HEK293T (cell line): ENCODE results near the gene RAB11FIP3.

Source experiments
- CTCF ChIA-PET: fragments of 350-600 bp; formaldehyde crosslinking; extraction: SDS; loops from one replicate; lab custom pipeline; 2021; ENCODE audit warnings: antibody characterized with exemption, inconsistent platforms; lab: Yijun Ruan, JAX
- POLR2A ChIA-PET: fragments of 350-600 bp; formaldehyde crosslinking; extraction: SDS; loops from one replicate; lab custom pipeline; 2020; ENCODE audit warnings: antibody characterized with exemption, inconsistent platforms; lab: Yijun Ruan, JAX
- DNase-seq: peaks from one replicate; pipeline ENCODE4 v3.0.0; 2012; ENCODE audit warnings: mixed read lengths; ENCODE audit errors: extremely low spot score
- ARNT ChIP-seq: fragments of 450-650 bp; IDR thresholded peaks from 2 replicates; pipeline ENCODE4 v1.6.1; 2017; ENCODE audit warnings: mild to moderate bottlenecking
- BHLHE40 ChIP-seq: fragments of 450-650 bp; IDR thresholded peaks from 2 replicates; pipeline ENCODE4 v1.6.1; 2016; ENCODE audit warnings: mild to moderate bottlenecking, moderate library complexity, borderline replicate concordance
- CTBP1 ChIP-seq: fragments of 450-650 bp; IDR thresholded peaks from 2 replicates; pipeline ENCODE4 v1.6.1; 2016; ENCODE audit warnings: borderline replicate concordance
- ELF4 ChIP-seq: fragments of 450-650 bp; IDR thresholded peaks from 2 replicates; pipeline ENCODE4 v1.6.1; 2017; ENCODE audit warnings: antibody characterized with exemption
- FOXA1 ChIP-seq: fragments of 450-650 bp; IDR thresholded peaks from 2 replicates; pipeline ENCODE4 v1.6.1; 2016; ENCODE audit warnings: mild to moderate bottlenecking
- FOXK2 ChIP-seq: fragments of 450-650 bp; IDR thresholded peaks from 2 replicates; pipeline ENCODE4 v1.6.1; 2016; ENCODE audit warnings: mild to moderate bottlenecking
- FOXM1 ChIP-seq: fragments of 450-650 bp; IDR thresholded peaks from 2 replicates; pipeline ENCODE4 v1.6.1; 2017; ENCODE audit warnings: mild to moderate bottlenecking, borderline replicate concordance
- HDGF ChIP-seq: fragments of 450-650 bp; IDR thresholded peaks from 2 replicates; pipeline ENCODE4 v1.6.1; 2017; ENCODE audit warnings: antibody characterized with exemption, borderline replicate concordance
- L3MBTL2 ChIP-seq: fragments of 450-650 bp; conservative IDR thresholded peaks from 2 replicates; pipeline ENCODE4 v1.6.1; 2016; ENCODE audit warnings: mild to moderate bottlenecking
- LEF1 ChIP-seq: fragments of 450-650 bp; IDR thresholded peaks from 2 replicates; pipeline ENCODE4 v1.6.1; 2017; ENCODE audit warnings: mild to moderate bottlenecking, borderline replicate concordance
- NFRKB ChIP-seq: fragments of 450-650 bp; IDR thresholded peaks from 2 replicates; pipeline ENCODE4 v1.6.1; 2016; ENCODE audit warnings: mild to moderate bottlenecking, moderate library complexity
- SP1 ChIP-seq: fragments of 450-650 bp; IDR thresholded peaks from 2 replicates; pipeline ENCODE4 v1.6.1; 2017
- SUZ12 ChIP-seq: fragments of 450-650 bp; IDR thresholded peaks from 2 replicates; pipeline ENCODE4 v1.6.1; 2016; ENCODE audit warnings: mild to moderate bottlenecking
- TARDBP ChIP-seq: fragments of 450-650 bp; IDR thresholded peaks from 2 replicates; pipeline ENCODE4 v1.6.1; 2016
- ZNF384 ChIP-seq: fragments of 450-650 bp; IDR thresholded peaks from 2 replicates; pipeline ENCODE4 v1.6.1; 2016
- TF ChIP-seq, protein P1 (sequence below): fragments of 450-650 bp; IDR thresholded peaks from 2 replicates; pipeline ENCODE4 v1.6.1; 2016

Gene RAB11FIP3

DNA sequence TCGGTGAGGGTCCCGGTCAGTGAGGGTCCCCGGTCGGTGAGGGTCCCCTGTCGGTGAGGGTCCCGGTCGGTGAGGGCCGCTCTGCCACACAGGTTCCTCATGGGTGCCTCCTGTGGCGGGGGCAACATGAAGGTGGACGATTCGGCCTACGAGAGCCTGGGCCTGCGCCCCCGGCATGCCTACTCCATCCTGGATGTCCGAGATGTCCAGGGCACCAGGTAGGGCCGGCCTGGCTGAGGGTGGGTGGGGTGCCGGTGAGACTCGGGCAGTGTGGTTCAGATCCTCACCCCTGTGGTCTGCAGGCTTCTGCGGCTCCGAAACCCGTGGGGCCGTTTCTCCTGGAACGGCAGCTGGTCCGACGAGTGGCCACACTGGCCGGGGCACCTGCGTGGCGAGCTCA lies 125.8 kb downstream of the RAB11FIP3 start:
- no peak for TF ChIP-seq CTBP1
- TF ChIP-seq LEF1, result no peak
- TF ChIP-seq ARNT, result no peak
- TF ChIP-seq, protein P1, sequence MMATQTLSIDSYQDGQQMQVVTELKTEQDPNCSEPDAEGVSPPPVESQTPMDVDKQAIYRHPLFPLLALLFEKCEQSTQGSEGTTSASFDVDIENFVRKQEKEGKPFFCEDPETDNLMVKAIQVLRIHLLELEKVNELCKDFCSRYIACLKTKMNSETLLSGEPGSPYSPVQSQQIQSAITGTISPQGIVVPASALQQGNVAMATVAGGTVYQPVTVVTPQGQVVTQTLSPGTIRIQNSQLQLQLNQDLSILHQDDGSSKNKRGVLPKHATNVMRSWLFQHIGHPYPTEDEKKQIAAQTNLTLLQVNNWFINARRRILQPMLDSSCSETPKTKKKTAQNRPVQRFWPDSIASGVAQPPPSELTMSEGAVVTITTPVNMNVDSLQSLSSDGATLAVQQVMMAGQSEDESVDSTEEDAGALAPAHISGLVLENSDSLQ, result no peak
- no peak for TF ChIP-seq ZNF384
- TF ChIP-seq SUZ12, result no peak
- no peak for TF ChIP-seq HDGF
- TF ChIP-seq BHLHE40, result no peak
- TF ChIP-seq TARDBP, result no peak
- CTCF ChIA-PET, result no interaction called here
- POLR2A ChIA-PET, result no interaction called here
- no peak for DNase-seq

DNA sequence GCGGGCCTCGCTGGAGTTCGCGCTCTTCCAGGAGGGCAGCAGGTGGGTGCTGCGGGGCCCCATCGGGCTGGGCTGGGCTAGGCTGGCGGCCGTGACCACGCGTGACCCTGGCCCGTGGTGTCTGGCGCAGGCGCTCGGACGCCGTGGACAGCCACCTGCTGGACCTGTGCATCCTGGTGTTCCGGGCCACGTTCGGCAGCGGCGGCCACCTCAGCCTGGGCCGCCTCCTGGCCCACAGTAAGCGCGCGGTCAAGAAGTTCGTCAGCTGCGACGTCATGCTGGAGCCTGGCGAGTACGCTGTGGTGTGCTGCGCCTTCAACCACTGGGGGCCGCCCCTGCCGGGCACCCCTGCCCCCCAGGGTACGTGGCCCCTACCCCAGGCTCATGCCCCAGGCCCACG lies 126.7 kb downstream of the RAB11FIP3 start:
- DNase-seq, result no peak
- ChIA-PET CTCF (no interaction called here), POLR2A (no interaction called here)
- no peak for TF ChIP-seq FOXA1
- TF ChIP-seq LEF1, result no peak
- TF ChIP-seq, protein P1, result no peak
- TF ChIP-seq ZNF384, result no peak
- TF ChIP-seq ELF4, result no peak
- no peak for TF ChIP-seq ARNT
- no peak for TF ChIP-seq BHLHE40
- TF ChIP-seq L3MBTL2, result no peak
- no peak for TF ChIP-seq SP1
- no peak for TF ChIP-seq NFRKB
- TF ChIP-seq FOXK2, result no peak
- TF ChIP-seq SUZ12, result no peak
- no peak for TF ChIP-seq HDGF
- TF ChIP-seq CTBP1, result no peak
- TF ChIP-seq TARDBP, result no peak
- no peak for TF ChIP-seq FOXM1

DNA sequence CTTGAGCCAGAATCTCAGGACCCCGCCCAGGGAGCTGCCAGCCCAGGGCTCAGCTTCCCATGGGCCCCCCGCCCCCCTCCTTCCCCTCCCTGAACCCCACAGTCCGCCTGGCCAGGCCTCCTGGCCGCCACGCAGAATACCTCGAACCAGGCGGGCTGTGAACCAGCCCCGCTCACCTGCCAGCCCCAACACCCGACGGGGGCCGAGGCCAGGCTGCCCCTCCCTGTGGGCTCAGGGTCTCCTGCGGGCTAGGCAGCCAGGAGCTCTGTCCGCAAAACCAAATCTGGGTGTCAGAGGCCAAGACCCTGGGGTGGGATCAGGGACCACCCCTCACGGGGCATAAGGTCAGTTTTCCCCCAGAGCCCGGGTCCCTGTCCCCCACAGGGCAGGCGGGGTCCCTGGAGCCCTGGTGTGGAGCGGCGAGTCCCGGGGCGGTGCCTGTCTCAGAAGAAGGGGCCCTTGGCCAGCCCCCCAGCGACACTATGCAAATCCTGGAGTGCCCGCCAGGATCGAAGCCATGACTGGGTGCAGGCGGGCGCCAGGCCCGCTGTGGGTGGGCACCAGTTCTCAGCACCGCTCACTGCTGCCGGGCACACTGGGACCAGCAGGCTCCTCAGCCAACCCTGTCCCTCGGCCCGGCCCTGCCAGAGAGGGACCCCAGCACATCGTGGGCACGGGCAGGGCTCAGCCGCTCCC lies 128.3 kb downstream of the RAB11FIP3 start:
- CTCF ChIA-PET, result no interaction called here
- POLR2A ChIA-PET, result interaction anchor here (1.0 kb wide), 1 partner anchor 27 kb away, joined by 3 read pairs; no protein-coding TSS in a partner anchor
- no peak for DNase-seq
- TF ChIP-seq SP1, result no peak
- no peak for TF ChIP-seq HDGF

DNA sequence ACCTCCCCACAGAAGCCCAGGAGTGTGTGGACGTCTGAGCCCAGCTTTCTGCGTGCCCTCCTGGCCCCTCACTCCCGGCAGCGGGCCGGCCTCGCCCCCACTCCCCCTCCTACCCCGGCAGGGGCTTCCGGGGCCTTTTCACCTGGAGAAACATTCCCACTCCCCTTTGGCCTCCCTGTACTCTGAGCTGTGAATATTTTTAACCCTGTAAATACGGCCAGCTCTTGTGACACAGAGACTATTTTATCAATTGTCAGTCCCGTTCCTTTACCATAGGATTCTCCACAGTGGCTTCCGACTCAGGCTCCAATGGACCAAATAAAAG lies 128.8 kb downstream of the RAB11FIP3 start:
- ChIA-PET CTCF (no interaction called here), POLR2A (interaction anchor here (1.0 kb wide), 1 partner anchor 28 kb away, joined by 3 read pairs; no protein-coding TSS in a partner anchor)
- TF ChIP-seq CTBP1 (no peak), L3MBTL2 (no peak), FOXK2 (no peak), ELF4 (no peak), ZNF384 (no peak), HDGF (no peak)
- TF ChIP-seq, protein P1, result no peak

DNA sequence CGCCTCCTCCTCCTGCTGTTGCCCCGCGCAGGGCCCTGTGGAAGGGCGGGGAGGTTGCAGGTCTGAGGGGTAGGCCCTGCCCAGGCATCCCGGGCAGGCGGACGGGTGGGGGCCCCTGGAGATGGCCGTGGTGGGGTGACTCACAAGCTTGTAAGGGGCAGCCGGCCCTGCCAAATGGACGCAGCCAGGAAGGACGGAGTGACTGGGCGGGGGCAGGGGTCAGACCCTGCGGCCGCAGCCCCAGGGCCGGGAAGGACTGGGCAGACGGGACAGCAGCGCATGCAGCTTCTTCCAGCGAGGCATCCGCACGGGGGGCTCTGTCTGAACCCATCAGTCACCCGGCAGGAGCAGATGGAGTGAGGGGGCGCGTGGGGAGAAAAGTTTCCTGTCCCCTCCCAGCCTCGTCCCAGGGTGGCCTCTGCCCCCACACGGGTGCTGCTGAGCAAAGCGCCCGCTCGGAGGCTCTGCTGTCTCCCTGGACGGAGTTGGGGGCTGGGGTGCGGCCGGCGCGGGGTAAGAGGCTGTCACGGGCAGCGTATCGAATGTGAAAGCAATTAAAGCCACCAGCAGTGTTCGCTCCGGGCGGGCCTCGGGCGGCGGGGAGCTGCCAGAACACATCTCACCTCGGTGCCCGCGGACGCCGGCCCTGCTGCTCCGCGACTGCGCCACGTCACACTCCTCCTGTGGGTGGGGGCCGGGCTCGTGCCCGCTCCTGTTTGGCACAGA lies 129.4 kb downstream of the RAB11FIP3 start:
- ChIA-PET CTCF (no interaction called here), POLR2A (interaction anchor here (1.0 kb wide), 1 partner anchor 28 kb away, joined by 3 read pairs; no protein-coding TSS in a partner anchor)
- TF ChIP-seq SUZ12, result no peak
- TF ChIP-seq SP1, result no peak
- TF ChIP-seq ARNT, result no peak
- no peak for TF ChIP-seq FOXM1
- no peak for TF ChIP-seq HDGF
- TF ChIP-seq ELF4, result no peak
- TF ChIP-seq LEF1, result no peak
- TF ChIP-seq, protein P1, result no peak
- no peak for TF ChIP-seq FOXK2
- TF ChIP-seq BHLHE40, result no peak
- no peak for TF ChIP-seq CTBP1
- no peak for TF ChIP-seq NFRKB
- no peak for TF ChIP-seq TARDBP
- no peak for TF ChIP-seq ZNF384
- no peak for DNase-seq

More for the DNA sequence above, 128.8 kb downstream of the RAB11FIP3 start:
- DNase-seq, result no peak
